HG03103 (cell line): ENCODE measurements around the gene FFAR3.
"Not testable (repeated sequence)": the region's sequence is repeated elsewhere in the genome, so short reads cannot be mapped to it uniquely, and the experiment has no call there.

ENCODE experiments used
- ATAC-seq: cut with Tn5 transposase; IDR thresholded peaks from one replicate; pipeline ENCODE4 v1.9.1; 2021; ENCODE audit warnings: low read depth; ENCODE audit not compliant: unreplicated experiment

The FFAR3 gene

DNA sequence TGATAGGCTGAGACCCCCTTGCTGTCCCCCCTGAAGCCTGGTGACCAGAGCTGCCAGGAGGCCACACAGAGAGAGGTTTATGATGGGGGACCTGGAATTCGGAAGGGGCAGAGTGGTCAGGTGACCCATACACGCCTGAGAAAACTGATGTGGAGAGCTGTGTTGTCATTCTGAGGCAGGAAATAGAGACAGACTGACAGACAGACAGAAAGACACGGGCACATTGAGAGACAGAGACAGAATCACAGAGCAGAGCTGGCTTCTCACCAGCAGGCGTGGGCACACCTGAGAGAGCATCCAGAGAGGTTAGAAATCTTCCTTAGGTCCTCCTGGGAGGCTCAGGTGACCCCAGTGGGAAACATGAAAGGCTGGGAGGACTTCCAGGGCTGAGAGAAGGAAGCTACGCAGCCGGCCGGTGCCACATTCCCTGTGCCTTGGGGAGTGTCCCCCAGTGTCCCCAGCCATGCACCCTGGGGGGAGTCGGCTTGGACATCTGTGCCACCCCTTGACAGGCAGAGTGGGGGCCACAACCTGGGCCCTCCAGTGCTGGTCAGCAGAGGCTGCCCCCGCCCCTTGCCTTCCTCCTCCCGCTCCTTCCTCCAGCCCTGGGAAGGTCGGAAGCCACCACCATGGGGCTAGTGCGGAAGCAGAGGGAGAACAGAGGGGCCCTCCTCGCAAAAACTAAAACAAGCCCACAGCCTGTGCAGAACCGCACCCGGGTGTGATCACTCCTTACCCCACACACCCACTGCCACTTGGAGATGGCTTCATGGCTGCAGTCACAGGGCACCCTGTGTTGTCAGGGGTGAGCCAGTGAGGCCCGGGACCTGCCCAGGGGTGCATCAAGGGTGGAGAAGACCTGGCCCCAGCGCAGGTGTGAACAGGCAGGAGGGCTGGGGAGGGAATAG lies 8.4 kb upstream of the FFAR3 start:
- ATAC-seq = no peak

DNA sequence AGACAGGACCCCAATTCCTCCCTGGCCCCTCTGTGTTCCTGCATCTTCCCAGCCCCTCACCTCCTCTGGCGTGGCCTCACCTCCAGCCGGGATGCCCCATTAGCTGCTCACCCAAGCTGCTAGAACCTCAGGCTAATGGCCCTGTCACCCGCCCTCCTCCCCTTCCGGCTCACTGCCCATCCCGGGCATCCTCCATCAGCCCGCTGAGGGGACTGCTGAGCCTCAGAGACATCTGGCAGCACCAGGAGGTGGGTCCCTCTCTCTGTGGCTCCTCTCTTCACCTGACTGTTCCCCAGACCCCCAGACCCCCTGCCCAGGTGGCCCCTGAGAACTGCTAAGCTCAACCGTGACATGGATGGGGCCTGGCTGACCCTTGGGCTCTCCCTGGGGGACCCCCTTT lies 7.7 kb upstream of the FFAR3 start:
- no peak for ATAC-seq

DNA sequence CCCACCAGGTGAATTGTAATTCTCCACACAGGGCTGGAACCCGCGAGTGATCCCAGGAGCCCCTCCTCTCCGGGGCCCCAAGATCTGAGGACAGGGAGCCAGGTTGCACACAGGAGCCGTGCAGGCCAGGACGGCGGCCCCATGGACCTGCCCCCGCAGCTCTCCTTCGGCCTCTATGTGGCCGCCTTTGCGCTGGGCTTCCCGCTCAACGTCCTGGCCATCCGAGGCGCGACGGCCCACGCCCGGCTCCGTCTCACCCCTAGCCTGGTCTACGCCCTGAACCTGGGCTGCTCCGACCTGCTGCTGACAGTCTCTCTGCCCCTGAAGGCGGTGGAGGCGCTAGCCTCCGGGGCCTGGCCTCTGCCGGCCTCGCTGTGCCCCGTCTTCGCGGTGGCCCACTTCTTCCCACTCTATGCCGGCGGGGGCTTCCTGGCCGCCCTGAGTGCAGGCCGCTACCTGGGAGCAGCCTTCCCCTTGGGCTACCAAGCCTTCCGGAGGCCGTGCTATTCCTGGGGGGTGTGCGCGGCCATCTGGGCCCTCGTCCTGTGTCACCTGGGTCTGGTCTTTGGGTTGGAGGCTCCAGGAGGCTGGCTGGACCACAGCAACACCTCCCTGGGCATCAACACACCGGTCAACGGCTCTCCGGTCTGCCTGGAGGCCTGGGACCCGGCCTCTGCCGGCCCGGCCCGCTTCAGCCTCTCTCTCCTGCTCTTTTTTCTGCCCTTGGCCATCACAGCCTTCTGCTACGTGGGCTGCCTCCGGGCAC lies 6.7 kb upstream of the FFAR3 start:
- ATAC-seq = no peak

DNA sequence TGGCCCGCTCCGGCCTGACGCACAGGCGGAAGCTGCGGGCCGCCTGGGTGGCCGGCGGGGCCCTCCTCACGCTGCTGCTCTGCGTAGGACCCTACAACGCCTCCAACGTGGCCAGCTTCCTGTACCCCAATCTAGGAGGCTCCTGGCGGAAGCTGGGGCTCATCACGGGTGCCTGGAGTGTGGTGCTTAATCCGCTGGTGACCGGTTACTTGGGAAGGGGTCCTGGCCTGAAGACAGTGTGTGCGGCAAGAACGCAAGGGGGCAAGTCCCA lies 6.1 kb upstream of the FFAR3 start:
- ATAC-seq = no peak

DNA sequence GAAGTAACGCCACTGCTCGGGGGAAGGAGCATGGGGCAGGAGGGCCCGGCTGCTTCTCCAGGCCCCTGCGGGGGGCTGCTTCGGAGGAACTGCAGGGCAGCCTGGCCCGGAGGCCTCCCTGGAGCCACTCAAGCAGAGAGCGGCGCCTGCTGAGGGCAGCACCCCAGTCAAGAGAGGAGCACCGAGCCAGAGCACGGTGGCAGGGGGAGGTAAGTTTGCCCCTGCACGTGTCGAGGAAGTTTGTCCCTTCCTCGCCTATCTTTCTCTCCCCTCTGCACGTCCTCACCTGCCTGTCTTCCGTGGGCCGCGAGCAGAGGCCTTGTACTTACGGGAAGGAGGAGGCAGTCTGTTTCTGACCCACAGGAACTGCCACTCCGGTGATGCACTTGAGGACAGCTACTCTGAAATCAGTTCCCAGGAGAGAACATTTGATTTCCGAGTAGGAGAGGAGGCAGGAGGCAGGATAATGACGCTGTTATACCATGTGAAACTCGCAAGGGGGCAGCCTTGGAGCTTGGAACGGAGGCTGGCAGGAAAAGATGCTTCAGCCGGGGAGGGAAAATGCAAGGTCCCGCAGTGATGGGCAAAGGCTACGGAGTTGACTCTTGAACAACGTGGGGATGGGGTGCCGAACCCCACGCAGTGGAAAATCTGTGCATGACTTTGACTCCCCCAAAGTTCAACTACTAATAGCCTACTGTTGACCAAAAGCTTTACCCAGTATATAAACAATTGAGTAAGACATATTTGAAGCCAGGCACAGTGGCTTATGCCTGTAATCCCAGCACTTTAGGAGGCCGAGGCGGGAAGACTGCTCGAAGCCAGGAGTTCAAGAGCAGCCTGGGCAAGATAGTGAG lies 5.6 kb upstream of the FFAR3 start:
- no peak for ATAC-seq

DNA sequence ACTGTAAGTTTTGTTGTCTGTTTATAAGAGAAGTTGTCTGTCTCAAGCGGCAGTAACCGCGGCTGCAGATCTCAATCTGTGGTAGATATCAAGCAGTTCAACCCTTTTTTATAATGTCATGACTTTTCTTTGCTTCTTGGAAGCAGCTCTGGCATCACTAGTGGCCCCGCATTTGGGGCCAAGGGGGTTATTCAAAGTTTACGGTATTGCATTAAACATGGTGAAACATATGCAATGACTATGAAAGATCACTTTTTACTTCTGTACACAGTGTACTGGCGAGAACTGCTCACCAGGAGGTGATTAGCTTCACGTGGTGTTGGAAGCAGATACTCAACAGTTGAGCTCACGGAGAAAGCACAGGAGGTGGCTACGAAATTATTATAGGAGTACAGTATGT lies 4.6 kb upstream of the FFAR3 start:
- no peak for ATAC-seq

DNA sequence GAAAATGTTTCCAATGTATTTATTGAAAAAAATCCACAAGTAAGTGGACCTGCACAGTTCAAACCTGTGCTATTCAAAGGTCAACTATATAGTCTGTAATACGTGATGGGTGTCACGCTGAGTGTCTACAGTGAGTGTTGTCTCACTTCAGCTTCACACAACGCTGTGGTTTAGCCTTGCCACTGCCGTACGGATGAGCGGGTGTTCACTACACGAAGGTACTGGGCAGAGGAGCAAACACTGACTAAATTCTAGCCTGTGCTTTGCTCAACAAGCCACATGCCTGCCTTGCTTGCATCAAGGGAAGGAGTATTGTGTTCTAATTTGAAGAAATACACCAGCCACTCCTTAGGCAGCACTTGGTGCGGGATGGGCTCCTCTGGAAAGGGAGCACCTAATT lies 3.4 kb upstream of the FFAR3 start:
- ATAC-seq = no peak

DNA sequence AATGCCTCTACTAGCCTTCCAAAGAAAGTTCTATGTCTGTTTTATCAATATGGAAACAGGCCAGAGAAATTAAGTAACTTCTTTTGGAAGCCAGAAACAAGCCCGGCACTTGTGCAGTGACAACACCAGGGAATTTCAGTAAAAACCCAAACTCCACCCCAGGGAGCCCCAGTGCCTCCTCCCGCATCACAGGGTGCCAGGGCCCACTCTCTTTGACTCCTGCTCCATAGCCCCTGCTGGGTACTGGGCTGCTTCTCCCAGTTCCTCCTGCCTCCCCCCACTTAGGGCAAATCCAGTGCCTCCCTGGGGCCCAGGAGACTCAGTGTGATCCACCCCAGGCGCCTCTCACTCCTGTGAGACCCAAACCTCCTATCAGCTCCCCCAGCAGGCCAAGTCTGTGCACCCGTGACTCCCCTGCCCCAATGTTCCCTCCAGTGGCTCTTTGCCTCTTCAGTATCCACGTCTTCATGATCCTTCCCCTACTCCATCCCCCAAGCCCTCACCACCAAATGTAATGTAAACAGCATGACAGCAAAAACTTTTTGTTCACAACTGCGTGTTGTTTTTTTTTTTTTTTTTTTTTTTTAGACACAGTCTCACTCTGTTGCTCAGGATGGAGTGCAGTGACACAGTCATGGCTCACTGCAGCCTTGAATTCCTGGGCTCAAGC lies 2.3 kb upstream of the FFAR3 start:
- no peak for ATAC-seq

DNA sequence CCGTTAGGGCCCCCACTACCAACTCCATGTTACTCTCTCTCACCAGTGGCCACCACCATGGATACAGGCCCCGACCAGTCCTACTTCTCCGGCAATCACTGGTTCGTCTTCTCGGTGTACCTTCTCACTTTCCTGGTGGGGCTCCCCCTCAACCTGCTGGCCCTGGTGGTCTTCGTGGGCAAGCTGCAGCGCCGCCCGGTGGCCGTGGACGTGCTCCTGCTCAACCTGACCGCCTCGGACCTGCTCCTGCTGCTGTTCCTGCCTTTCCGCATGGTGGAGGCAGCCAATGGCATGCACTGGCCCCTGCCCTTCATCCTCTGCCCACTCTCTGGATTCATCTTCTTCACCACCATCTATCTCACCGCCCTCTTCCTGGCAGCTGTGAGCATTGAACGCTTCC lies 574 bp downstream of the FFAR3 start:
- ATAC-seq = not testable (repeated sequence)

DNA sequence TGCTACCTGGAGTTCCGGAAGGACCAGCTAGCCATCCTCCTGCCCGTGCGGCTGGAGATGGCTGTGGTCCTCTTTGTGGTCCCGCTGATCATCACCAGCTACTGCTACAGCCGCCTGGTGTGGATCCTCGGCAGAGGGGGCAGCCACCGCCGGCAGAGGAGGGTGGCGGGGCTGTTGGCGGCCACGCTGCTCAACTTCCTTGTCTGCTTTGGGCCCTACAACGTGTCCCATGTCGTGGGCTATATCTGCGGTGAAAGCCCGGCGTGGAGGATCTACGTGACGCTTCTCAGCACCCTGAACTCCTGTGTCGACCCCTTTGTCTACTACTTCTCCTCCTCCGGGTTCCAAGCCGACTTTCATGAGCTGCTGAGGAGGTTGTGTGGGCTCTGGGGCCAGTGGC lies 1.1 kb downstream of the FFAR3 start:
- not testable (repeated sequence) for ATAC-seq

DNA sequence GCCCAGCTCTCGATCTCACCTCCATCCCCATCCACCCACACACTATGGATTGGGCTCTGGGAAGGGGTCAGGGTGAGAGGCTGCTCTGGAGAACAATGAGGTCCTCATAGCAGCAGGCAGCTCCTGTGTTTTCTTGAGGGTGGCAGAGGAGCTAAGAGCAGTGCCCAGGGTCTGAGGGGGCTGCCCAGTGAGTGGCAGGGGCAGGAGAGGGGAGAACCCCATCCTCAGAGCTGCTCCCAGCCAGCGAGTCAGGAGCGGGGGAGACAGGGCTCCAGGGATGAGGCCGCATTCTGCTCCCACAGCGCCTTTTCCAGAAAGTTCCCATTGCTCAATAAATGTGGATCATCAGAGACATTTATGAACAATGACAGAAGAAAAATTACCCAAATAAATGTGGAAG lies 1.8 kb downstream of the FFAR3 start:
- ATAC-seq = not testable (repeated sequence)

DNA sequence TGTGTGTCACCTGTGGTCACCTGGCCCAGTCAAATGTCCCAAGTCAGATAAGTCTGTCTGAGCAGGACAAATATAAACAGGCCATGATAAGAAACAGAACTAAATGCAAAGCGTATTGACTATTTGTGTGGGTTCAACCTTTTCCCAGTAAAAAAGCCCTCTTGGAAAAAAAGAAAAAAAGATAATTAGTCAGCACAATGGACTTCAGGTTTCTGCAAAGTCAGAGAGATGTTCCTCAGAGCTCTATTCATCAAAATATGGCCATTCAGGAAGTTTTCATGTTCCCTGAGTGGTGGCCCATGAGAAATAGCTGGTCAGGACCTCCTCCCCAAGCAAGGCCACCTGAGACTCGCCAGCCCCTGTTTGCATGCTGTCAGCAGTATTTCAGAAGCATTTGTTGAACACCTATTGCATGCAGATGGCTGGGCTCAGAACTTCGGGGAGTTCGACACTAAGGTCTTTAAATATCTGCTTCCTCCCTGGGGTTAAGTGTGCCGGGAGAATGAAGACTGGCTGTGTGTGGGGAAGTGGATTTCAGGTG lies 2.7 kb downstream of the FFAR3 start:
- ATAC-seq = no peak

DNA sequence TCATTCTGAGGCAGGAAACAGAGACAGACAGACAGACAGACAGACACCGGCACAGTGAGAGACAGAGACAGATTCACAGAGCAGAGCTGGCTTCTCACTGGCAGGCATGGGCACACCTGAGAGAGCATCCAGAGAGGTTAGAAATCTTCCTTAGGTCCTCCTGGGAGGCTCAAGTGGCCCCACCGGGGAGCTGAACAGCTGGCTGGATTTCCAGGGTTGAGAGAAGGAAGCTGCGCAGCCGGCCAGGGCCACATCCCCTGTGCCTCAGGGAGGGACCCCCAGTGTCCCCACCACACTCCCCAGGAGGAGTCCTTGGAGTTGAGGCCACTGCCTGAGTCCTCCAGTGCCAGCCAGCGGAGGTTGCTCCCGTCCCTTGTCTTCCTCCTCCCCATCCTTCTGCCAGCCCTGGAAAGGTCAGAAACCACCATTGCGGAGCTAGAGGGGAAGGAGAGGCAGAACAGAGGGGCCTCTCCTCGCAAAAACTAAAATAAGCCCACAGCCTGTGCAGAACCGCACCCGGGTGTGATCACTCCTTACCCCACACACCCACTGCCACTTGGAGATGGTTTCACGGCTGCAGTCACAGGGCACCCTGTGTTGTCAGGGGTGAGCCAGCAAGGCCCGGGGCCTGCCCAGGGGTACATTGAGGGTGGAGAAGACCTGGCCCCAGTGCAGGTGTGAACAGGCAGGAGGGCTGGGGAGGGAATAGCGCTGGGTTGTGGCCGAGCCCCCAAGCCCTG lies 4.2 kb downstream of the FFAR3 start:
- no peak for ATAC-seq

DNA sequence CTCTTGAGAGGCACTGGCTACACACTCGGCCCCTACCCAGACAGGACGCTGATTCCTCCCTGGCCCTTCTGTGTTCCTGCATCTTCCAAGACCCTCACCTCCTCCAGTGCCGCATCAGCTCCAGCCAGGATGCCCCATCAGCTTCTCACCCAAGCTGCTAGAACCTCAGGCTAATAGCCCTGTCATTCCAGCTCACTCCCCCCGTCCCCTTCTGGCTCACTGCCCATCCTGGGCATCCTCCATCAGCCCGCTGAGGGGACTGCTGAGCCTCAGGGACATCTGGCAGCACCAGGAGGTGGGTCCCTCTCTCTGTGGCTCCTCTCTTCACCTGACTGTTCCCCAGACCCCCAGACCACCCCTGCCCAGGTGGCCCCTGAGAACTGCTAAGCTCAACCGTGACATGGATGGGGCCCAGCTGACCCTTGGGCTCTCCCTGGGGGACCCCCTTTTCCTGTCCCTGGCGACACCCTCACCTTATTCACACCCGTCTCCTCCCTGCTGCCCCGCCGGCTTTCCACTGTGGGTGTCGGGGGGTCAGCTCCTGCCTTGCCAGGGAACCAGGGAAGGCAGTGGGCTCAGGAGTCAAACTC lies 4.8 kb downstream of the FFAR3 start:
- no peak for ATAC-seq

DNA sequence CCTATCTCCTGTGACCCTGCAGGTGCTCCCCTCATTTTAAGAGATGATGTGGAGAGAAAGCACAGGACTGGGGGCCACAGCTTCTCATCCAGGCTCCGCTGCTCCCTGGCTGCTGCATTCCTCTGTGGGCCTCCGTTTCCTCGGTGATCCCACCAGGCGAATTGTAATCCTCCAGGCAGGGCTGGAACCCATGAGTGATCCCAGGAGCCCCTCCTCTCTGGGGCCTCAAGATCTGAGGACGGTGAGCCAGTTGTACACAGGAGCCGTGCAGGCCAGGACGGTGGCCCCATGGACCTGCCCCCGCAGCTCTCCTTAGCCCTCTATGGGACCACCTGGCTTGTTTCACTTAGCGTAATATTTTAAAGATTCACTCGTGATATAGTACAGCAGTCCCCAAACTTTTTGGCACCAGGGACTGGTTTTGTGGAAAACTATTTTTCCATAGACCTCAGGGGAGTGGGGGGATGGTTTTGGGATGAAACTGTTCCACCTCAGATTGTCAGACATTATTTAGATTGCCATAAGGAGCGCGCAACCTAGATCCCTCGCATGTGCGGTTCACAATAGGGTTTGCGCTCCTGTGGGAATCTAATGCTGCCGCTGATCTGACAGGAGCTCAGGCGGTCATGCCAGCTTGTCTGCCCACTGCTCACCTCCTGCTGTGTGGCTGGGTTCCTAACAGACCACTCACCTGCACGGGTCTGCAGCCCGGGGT lies 5.6 kb downstream of the FFAR3 start:
- ATAC-seq = no peak

DNA sequence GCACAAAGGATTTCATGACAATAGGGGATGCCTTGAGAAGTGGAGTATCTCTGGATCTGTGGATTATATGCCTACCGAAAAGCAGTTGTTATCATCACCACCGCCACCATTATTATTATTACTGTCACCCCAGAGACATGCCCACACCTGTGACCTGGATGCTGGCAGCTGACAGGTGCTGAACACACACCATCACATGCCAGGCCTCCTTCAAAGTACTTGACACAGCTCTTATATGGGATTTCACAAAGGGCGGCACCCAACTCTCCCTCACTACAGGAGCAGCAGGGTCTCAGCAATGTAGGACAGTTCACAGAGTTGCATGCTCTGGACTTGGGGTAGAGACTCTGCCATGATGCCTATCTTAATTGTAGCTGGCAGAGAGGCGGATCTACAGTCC lies 7.0 kb downstream of the FFAR3 start:
- ATAC-seq = no peak

DNA sequence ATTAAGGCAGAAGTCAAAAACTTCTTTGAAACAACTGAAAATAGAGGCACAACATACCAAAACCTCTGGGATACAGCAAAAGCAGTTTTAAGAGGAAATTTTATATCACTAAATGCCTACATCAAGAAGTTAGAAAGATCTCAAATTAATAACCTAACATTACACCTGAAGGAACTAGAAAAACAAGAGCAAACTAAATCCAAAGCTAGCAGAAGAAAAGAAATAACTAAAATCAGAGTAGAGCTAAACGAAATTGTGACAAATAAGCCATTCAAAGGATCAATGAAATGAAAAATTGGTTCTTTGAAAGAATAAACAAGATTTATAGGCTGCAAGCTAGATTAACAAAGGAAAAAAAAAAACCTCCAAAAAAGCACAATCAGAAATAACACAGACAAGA lies 10.1 kb downstream of the FFAR3 start:
- no peak for ATAC-seq

DNA sequence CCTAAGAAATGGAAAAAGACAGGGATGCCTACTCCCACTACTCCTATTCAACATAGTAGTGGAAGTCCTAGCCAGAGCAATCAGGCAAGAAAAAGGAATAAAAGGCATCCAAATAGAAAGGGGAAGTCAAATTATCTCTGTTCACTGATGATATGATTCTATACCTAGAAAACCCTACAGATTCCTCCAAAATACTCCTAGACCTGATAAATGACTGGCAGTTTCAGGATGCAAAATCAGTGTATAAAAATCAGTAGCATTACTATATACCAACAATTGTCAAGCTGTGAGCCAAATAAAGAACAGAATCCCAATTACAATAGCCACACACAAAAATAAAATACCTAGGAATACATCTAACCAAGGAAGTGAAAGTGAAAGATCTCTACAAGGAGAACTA lies 11.3 kb downstream of the FFAR3 start:
- ATAC-seq = no peak

DNA sequence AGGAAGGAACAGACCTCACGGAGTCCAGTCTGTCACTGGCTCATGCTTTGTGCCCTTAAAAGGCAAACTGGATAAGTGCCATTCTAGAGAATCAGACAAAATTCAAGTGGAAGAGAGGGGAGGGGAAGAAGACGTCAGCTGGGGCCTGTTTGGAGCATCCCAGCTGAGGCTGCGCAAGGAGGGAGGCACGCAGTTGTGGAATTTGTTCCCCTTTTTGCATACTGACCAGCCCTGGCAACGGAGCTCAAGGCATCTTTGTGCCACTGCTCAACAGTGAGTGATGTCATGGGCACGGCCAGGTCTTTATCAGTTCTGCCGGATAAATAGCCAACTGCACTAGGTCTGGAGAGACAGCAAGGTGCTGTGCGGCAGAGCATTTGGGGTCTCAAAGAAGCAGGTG lies 12.5 kb downstream of the FFAR3 start, which contains the start of gene GPR42:
Gene GPR42, plus strand, starts transcription at position 347 of the 400 bp plus-strand sequence. CDS start 292 bp downstream, outside the sequence.
- ATAC-seq = no peak
